NCI-H69 (cell line): ENCODE data around the gene CUL3.

Source experiments
- DNase-seq: peaks from one replicate; lab custom pipeline; 2025; lab: John Stamatoyannopoulos, UW

The CUL3 gene

GRCh38 chr2:224426656-224427055, 158.5 kb downstream of the CUL3 start:
- DNase-seq, result no peak

- no peak for DNase-seq
These were observed 164.1 kb downstream of the CUL3 start for GRCh38 chr2:224421065-224421464.
